ENCODE results near the gene DCAF6.

- no peak for TF ChIP-seq CTCF (IDR thresholded peaks at IDR 0.05; ENCODE audit: insufficient read depth, low read length)
- TF ChIP-seq POLR2AphosphoS5 (IDR thresholded peaks at IDR 0.05; ENCODE audit: low read depth), result no peak
Observed at GRCh38 chr1:167977245-167977644, 40.8 kb downstream of the DCAF6 start.
